Calu3 (cell line): ENCODE data around the gene ITPK1. TPM values are rescaled to one million over a fixed set of nuclear protein-coding genes. Genes with fewer than 3 reads are reported as not detected.

Experiments used
- BruUV-seq: library from RNA; stranded (reverse); fragments of 400-500 nt; replicated peaks from 2 replicates; lab custom pipeline; 2021; lab: Mats Ljungman, UMichigan
- CTCF ChIA-PET: fragments of 300-600 bp; sonication (Branson Sonifier 250); formaldehyde crosslinking; loops from one replicate; lab custom pipeline; 2022; ENCODE audit warnings: antibody characterized with exemption; lab: Charles Lee
- DNase-seq: peaks from one replicate; pipeline ENCODE4 v3.0.0; 2022
- H3K27ac Mint-ChIP-seq: one replicate; pipeline ENCODE4 v1.8.0; 2022; ENCODE audit warnings: mixed read lengths; ENCODE audit not compliant: unreplicated experiment
- H3K27me3 Mint-ChIP-seq: one replicate; pipeline ENCODE4 v1.8.0; 2022; ENCODE audit warnings: mixed read lengths; ENCODE audit not compliant: unreplicated experiment
- H3K36me3 Mint-ChIP-seq: one replicate; pipeline ENCODE4 v1.8.0; 2022; ENCODE audit warnings: mild to moderate bottlenecking, moderate library complexity, mixed read lengths; ENCODE audit not compliant: insufficient read depth, unreplicated experiment
- H3K4me1 Mint-ChIP-seq: one replicate; pipeline ENCODE4 v1.8.0; 2022; ENCODE audit warnings: mild to moderate bottlenecking, low read depth, mixed read lengths; ENCODE audit not compliant: unreplicated experiment
- H3K4me3 Mint-ChIP-seq: one replicate; pipeline ENCODE4 v1.8.0; 2022; ENCODE audit warnings: mild to moderate bottlenecking, low read depth, moderate library complexity, mixed read lengths; ENCODE audit not compliant: unreplicated experiment
- H3K9me3 Mint-ChIP-seq: one replicate; pipeline ENCODE4 v1.8.0; 2022; ENCODE audit warnings: low read depth, mixed read lengths; ENCODE audit not compliant: unreplicated experiment
- CTCF ChIP-seq: fragments of 200-600 bp; IDR thresholded peaks from one replicate; pipeline ENCODE4 v1.8.0; 2022; ENCODE audit warnings: antibody characterized with exemption; ENCODE audit not compliant: unreplicated experiment
- intact Hi-C: fragments of 100-400 bp; cut with micrococcal nuclease; formaldehyde crosslinking; loops from one replicate; pipeline ENCODE4 v1.10.0; 2022; ENCODE audit not compliant: unreplicated experiment
- total RNA-seq: library from RNA; stranded (reverse); gene quantifications from 2 replicates; pipeline ENCODE4 v1.2.3, GENCODE V29; 2022

The ITPK1 gene
- total RNA-seq, 1 experiment from 2014 or later = 94.3 TPM

- Mint-ChIP-seq H3K36me3 (no peaks in the 10 kb centered on the region), H3K4me3 (no peak overlapping the region), H3K9me3 (peaks cover 14% of the 10 kb centered on the region), H3K4me1 (no peaks in the 10 kb centered on the region), H3K27me3 (no peaks in the 10 kb centered on the region), H3K27ac (no peak overlapping the region)
- DNase-seq = no peak
- CTCF ChIA-PET = interaction anchor here (1.2 kb wide), 1 partner anchor 83 kb away, joined by 3 read pairs; no protein-coding TSS in a partner anchor
- no peak for TF ChIP-seq CTCF
- intact Hi-C loops = no loop called here
- BruUV-seq = no TSS peak
Observed at GRCh38 chr14:92974541-92975345, 141.0 kb downstream of the ITPK1 start.

GRCh38 chr14:92973798-92974372, 141.8 kb downstream of the ITPK1 start:
- CTCF ChIA-PET = interaction anchor here (0.6 kb wide), 1 partner anchor 17 kb away, joined by 4 read pairs; no protein-coding TSS in a partner anchor
- Mint-ChIP-seq H3K27ac (no peak overlapping the region), H3K4me1 (no peaks in the 10 kb centered on the region), H3K4me3 (no peak overlapping the region), H3K27me3 (no peaks in the 10 kb centered on the region), H3K9me3 (peaks cover 8% of the 10 kb centered on the region), H3K36me3 (no peaks in the 10 kb centered on the region)
- no peak for TF ChIP-seq CTCF
- intact Hi-C loops = no loop called here
- DNase-seq = no peak
- BruUV-seq = no TSS peak

- Mint-ChIP-seq H3K27ac (no peak overlapping the region), H3K27me3 (no peaks in the 10 kb centered on the region), H3K36me3 (no peaks in the 10 kb centered on the region), H3K4me1 (no peaks in the 10 kb centered on the region), H3K4me3 (no peak overlapping the region), H3K9me3 (peaks cover 8% of the 10 kb centered on the region)
- peak; percentile 71 for DNase-seq
- TF ChIP-seq CTCF = peak; percentile 57
- CTCF ChIA-PET = interaction anchor here (0.6 kb wide), 1 partner anchor 18 kb away, joined by 4 read pairs; no protein-coding TSS in a partner anchor
- intact Hi-C loops = no loop called here
- BruUV-seq = no TSS peak
Observed at GRCh38 chr14:92973261-92973797, 142.4 kb downstream of the ITPK1 start.

- H3K27ac Mint-ChIP-seq = no peak overlapping the region
- no peaks in the 10 kb centered on the region for H3K27me3 Mint-ChIP-seq
- no peak for TF ChIP-seq CTCF
- intact Hi-C loops = no loop called here
- no peak for DNase-seq
- CTCF ChIA-PET = no interaction called here
- no peaks in the 10 kb centered on the region for H3K36me3 Mint-ChIP-seq
- H3K9me3 Mint-ChIP-seq = peaks cover 5% of the 10 kb centered on the region
- H3K4me3 Mint-ChIP-seq = no peak overlapping the region
- H3K4me1 Mint-ChIP-seq = no peaks in the 10 kb centered on the region
- BruUV-seq = no TSS peak
Observed at GRCh38 chr14:92971601-92972180, 144.0 kb downstream of the ITPK1 start.
